OCI-LY1 (cell line): ENCODE measurements around the gene KNSTRN.

Source experiments
- H2AFZ ChIP-seq: fragments of 200-600 bp; sonication (generic), shearing (Covaris generic); 2 replicates; pipeline ENCODE4 v1.6.0; 2014; ENCODE audit warnings: antibody characterized with exemption, mild to moderate bottlenecking, low read length
- H3F3A ChIP-seq: fragments of 200-600 bp; sonication (generic), shearing (Covaris generic); 2 replicates; pipeline ENCODE4 v1.6.0; 2014; ENCODE audit warnings: mild to moderate bottlenecking, antibody characterized with exemption, low read length, moderate library complexity; ENCODE audit not compliant: insufficient read depth
- H3K27ac ChIP-seq: fragments of 200-600 bp; sonication (generic); 2 replicates; pipeline ENCODE4 v1.5.1; 2014; ENCODE audit warnings: low read length, mixed run types, mild to moderate bottlenecking, low read depth; ENCODE audit not compliant: poor library complexity, severe bottlenecking
- H3K27me3 ChIP-seq: fragments of 200-600 bp; sonication (generic); 2 replicates; pipeline ENCODE4 v1.6.0; 2014; ENCODE audit warnings: antibody characterized with exemption, mild to moderate bottlenecking, low read length, moderate library complexity; ENCODE audit not compliant: insufficient read depth
- H3K36me3 ChIP-seq: fragments of 200-600 bp; sonication (generic); 2 replicates; pipeline ENCODE4 v1.6.1; 2014; ENCODE audit warnings: mild to moderate bottlenecking, antibody characterized with exemption, low read length, moderate library complexity, mixed read lengths; ENCODE audit not compliant: insufficient read depth
- H3K4me1 ChIP-seq: fragments of 200-600 bp; sonication (generic); 2 replicates; pipeline ENCODE4 v1.5.1; 2014; ENCODE audit warnings: mild to moderate bottlenecking, low read length, moderate library complexity; ENCODE audit not compliant: insufficient read depth, severe bottlenecking
- H3K4me2 ChIP-seq: fragments of 200-600 bp; sonication (generic), shearing (Covaris generic); 2 replicates; pipeline ENCODE4 v1.6.1; 2014; ENCODE audit warnings: low read length
- H3K4me3 ChIP-seq: fragments of 200-600 bp; sonication (generic); 2 replicates; pipeline ENCODE4 v1.5.1; 2014; ENCODE audit warnings: low read length, low read depth, mild to moderate bottlenecking, mixed read lengths; ENCODE audit not compliant: poor library complexity, severe bottlenecking
- H3K79me2 ChIP-seq: fragments of 200-600 bp; shearing (Covaris generic); 2 replicates; pipeline ENCODE4 v1.6.1; 2016; ENCODE audit warnings: mixed run types, low read length, mixed read lengths; ENCODE audit not compliant: insufficient read depth
- H3K9ac ChIP-seq: fragments of 200-600 bp; sonication (generic), shearing (Covaris generic); 2 replicates; pipeline ENCODE4 v1.6.1; 2014; ENCODE audit warnings: mild to moderate bottlenecking, low read length, mixed read lengths
- H3K9me2 ChIP-seq: fragments of 200-600 bp; sonication (generic), shearing (Covaris generic); 2 replicates; pipeline ENCODE4 v1.6.1; 2014; ENCODE audit warnings: low read depth, mild to moderate bottlenecking, low read length, mixed read lengths
- H3K9me3 ChIP-seq: fragments of 200-600 bp; shearing (Covaris generic); 2 replicates; pipeline ENCODE4 v1.6.1; 2014; ENCODE audit warnings: low read length, mixed read lengths
- H4K20me1 ChIP-seq: fragments of 200-600 bp; sonication (generic), shearing (Covaris generic); 2 replicates; pipeline ENCODE4 v1.6.0; 2016; ENCODE audit warnings: mild to moderate bottlenecking, low read length; ENCODE audit not compliant: insufficient read depth
- EZH2 ChIP-seq: fragments of 200-600 bp; sonication (generic), shearing (Covaris generic); IDR thresholded peaks from 2 replicates; pipeline ENCODE4 v1.8.0; 2017; ENCODE audit warnings: borderline replicate concordance, mixed run types, mild to moderate bottlenecking, antibody characterized with exemption, low read length, moderate library complexity, mixed read lengths
- TF ChIP-seq, protein P1 (sequence below): fragments of 200-600 bp; sonication (generic), shearing (Covaris generic); IDR thresholded peaks from 2 replicates; pipeline ENCODE4 v1.5.1; 2017; ENCODE audit warnings: mild to moderate bottlenecking, antibody characterized with exemption, low read length, moderate library complexity, mixed read lengths

Gene KNSTRN

DNA sequence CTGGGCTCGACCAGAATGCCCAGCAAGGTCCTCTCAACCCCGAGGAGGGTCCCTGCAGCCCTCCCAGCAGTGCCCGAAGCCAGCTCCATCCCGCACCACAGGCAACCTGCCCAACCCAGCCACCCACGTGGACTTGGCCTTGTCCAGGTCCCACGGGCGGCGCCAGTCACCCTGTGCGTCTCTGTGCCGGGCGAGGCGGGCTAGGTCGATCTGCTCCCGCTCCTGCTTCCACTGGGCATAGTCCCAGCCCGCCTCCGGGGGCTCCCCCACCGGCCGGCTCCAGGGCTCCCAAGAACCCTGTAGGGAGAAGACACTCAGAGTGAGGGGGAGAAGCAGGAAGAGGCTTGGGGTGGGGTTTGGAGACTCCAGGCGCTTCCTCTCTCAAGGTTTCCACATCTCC is 44.9 kb upstream of the KNSTRN start:
- no peaks in the 10 kb centered on the region for H4K20me1 ChIP-seq
- no peaks in the 10 kb centered on the region; the same call in 1 of the 2 replicates for H3K27me3 ChIP-seq
- H3K27ac ChIP-seq, result no peak overlapping the region
- H3K4me1 ChIP-seq, result peaks cover 14% of the 10 kb centered on the region
- no peak overlapping the region for H3K4me3 ChIP-seq
- H3K9ac ChIP-seq, result no peak overlapping the region
- no peaks in the 10 kb centered on the region for H3K36me3 ChIP-seq
- H3K9me3 ChIP-seq, result no peaks in the 10 kb centered on the region
- H3F3A ChIP-seq, result no peaks in the 10 kb centered on the region
- H3K4me2 ChIP-seq, result no peak overlapping the region
- no peak overlapping the region for H2AFZ ChIP-seq
- no peaks in the 10 kb centered on the region for H3K79me2 ChIP-seq
- no peaks in the 10 kb centered on the region for H3K9me2 ChIP-seq
- TF ChIP-seq, protein P1, sequence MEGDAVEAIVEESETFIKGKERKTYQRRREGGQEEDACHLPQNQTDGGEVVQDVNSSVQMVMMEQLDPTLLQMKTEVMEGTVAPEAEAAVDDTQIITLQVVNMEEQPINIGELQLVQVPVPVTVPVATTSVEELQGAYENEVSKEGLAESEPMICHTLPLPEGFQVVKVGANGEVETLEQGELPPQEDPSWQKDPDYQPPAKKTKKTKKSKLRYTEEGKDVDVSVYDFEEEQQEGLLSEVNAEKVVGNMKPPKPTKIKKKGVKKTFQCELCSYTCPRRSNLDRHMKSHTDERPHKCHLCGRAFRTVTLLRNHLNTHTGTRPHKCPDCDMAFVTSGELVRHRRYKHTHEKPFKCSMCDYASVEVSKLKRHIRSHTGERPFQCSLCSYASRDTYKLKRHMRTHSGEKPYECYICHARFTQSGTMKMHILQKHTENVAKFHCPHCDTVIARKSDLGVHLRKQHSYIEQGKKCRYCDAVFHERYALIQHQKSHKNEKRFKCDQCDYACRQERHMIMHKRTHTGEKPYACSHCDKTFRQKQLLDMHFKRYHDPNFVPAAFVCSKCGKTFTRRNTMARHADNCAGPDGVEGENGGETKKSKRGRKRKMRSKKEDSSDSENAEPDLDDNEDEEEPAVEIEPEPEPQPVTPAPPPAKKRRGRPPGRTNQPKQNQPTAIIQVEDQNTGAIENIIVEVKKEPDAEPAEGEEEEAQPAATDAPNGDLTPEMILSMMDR, result no peak
- no peak for TF ChIP-seq EZH2

DNA sequence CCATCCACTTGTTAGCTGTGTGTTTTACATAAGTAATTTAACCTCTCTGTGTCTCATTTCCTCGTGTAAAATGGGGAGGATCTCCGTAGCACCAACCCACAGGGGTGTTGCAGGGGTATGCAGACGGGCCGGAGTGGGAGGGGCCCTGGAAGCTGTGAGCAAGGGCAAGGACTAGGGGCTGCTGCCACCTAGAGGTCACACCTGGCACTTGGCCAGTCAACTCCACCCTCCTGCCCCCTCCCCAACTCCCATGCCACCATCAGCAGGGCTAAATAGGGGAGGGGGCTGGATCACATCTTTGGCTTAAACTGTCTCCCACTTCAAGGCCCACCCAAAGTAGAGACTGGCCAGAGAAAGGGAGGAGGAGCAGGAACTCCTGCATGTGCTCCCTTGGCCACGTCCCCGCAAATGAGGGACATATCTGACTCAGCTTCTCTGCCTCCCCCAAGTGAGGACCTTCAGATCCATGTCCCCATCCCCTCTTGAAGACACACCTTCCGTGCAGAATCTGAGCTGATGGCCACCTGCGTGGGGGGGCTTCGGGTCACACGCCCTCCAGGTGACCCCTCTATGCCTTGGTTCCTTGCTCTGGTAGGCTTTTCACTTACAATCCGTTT is 44.4 kb upstream of the KNSTRN start:
- Histone ChIP-seq H3K4me2 (no peak overlapping the region), H3K4me1 (peaks cover 14% of the 10 kb centered on the region)

DNA sequence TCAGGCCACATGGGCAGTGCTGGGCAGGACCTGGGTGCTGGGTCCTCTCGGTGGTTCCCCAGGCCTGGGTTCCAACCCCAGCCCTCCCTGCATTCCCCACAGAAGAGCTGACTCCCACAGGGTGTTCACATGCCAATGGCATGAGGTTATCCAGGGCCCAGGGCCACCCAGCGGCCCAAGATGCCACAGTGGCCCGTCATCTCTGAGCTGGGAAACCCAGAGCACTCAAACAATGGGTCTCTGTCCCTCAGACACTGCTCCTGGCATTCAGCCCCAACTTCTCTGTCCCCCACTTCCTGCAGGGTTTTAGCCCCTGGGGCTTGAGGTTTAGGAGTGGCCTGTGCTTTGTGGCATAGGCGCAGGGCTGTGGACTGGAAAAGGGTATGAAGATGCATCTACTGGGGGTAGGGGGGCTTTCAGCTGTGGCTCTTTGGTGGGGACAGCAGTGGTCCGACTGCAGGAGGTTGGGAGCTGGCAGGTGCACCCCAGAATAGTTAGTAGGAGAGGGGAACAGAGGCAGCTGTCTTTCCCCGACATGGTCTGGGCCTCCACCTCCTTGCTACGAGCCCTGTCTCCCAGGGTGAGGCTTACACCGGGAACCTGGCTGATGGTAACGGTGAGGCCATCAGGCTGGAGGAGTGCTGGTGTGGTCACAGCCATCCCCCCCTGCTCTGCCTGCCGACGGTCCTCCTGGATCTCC is 43.5 kb upstream of the KNSTRN start:
- no peaks in the 10 kb centered on the region; the same call in 1 of the 2 replicates for H3K27me3 ChIP-seq
- H3K4me3 ChIP-seq, result no peak overlapping the region

More for the DNA sequence above, 44.4 kb upstream of the KNSTRN start:
- Histone ChIP-seq H2AFZ (no peak overlapping the region), H3K9me2 (no peaks in the 10 kb centered on the region), H3K27me3 (no peaks in the 10 kb centered on the region; the same call in 1 of the 2 replicates), H3K27ac (no peak overlapping the region), H3K4me3 (no peak overlapping the region), H3K79me2 (no peaks in the 10 kb centered on the region), H3K9ac (no peak overlapping the region), H4K20me1 (no peaks in the 10 kb centered on the region), H3F3A (no peaks in the 10 kb centered on the region), H3K9me3 (no peaks in the 10 kb centered on the region), H3K36me3 (no peaks in the 10 kb centered on the region)
- TF ChIP-seq, protein P1, result peak; percentile 93
- TF ChIP-seq EZH2, result no peak

More for the DNA sequence above, 43.5 kb upstream of the KNSTRN start:
- Histone ChIP-seq H3K9ac (no peak overlapping the region), H3F3A (no peaks in the 10 kb centered on the region), H3K4me2 (no peak overlapping the region), H3K9me2 (no peaks in the 10 kb centered on the region), H4K20me1 (no peaks in the 10 kb centered on the region), H3K27ac (no peak overlapping the region), H3K36me3 (no peaks in the 10 kb centered on the region), H3K9me3 (no peaks in the 10 kb centered on the region), H3K4me1 (peaks cover 10% of the 10 kb centered on the region), H3K79me2 (no peaks in the 10 kb centered on the region), H2AFZ (no peak overlapping the region)
- TF ChIP-seq, protein P1, result no peak
- no peak for TF ChIP-seq EZH2
